ENCODE results near the gene HSH2D. TPM values are rescaled to one million over a fixed set of nuclear protein-coding genes. Genes with fewer than 3 reads are reported as not detected.

The HSH2D gene
- total and polyA plus RNA-seq, 9 of the 15 experiments (the other 6 are each of a cell fraction or from before 2014, with no cell fraction given), result 0.03 to 1.1 (median 0.35) TPM; not detected in 1

GRCh38 chr19:16200038-16201010 lies 56.8 kb downstream of the HSH2D start (continued):
- TF ChIP-seq, protein P1, sequence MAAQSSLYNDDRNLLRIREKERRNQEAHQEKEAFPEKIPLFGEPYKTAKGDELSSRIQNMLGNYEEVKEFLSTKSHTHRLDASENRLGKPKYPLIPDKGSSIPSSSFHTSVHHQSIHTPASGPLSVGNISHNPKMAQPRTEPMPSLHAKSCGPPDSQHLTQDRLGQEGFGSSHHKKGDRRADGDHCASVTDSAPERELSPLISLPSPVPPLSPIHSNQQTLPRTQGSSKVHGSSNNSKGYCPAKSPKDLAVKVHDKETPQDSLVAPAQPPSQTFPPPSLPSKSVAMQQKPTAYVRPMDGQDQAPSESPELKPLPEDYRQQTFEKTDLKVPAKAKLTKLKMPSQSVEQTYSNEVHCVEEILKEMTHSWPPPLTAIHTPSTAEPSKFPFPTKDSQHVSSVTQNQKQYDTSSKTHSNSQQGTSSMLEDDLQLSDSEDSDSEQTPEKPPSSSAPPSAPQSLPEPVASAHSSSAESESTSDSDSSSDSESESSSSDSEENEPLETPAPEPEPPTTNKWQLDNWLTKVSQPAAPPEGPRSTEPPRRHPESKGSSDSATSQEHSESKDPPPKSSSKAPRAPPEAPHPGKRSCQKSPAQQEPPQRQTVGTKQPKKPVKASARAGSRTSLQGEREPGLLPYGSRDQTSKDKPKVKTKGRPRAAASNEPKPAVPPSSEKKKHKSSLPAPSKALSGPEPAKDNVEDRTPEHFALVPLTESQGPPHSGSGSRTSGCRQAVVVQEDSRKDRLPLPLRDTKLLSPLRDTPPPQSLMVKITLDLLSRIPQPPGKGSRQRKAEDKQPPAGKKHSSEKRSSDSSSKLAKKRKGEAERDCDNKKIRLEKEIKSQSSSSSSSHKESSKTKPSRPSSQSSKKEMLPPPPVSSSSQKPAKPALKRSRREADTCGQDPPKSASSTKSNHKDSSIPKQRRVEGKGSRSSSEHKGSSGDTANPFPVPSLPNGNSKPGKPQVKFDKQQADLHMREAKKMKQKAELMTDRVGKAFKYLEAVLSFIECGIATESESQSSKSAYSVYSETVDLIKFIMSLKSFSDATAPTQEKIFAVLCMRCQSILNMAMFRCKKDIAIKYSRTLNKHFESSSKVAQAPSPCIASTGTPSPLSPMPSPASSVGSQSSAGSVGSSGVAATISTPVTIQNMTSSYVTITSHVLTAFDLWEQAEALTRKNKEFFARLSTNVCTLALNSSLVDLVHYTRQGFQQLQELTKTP (IDR thresholded peaks at IDR 0.05; ENCODE audit: low read depth in 1 of 2, partially characterized antibody in 2 of 2), result no peak
- TF ChIP-seq PRPF4 (IDR thresholded peaks at IDR 0.05; ENCODE audit: insufficient read depth, low read depth, low read length, poor library complexity, severe bottlenecking) (no peak), ATF4 (CRISPR knock-in tag; IDR thresholded peaks at IDR 0.05) (no peak), KHSRP (IDR thresholded peaks at IDR 0.05) (no peak), MCM2 (IDR thresholded peaks at IDR 0.05; ENCODE audit: low read depth) (no peak), NRF1 (conservative IDR thresholded peaks at IDR 0.05 in 1 of 2, IDR thresholded peaks at IDR 0.05 in 1 of 2) (no peak), FOXA1 (IDR thresholded peaks at IDR 0.05; ENCODE audit: borderline replicate concordance) (no peak), GTF3C2 (IDR thresholded peaks at IDR 0.05; ENCODE audit: borderline replicate concordance, extremely low read depth, insufficient read length) (no peak)
- TF ChIP-seq, protein P2, sequence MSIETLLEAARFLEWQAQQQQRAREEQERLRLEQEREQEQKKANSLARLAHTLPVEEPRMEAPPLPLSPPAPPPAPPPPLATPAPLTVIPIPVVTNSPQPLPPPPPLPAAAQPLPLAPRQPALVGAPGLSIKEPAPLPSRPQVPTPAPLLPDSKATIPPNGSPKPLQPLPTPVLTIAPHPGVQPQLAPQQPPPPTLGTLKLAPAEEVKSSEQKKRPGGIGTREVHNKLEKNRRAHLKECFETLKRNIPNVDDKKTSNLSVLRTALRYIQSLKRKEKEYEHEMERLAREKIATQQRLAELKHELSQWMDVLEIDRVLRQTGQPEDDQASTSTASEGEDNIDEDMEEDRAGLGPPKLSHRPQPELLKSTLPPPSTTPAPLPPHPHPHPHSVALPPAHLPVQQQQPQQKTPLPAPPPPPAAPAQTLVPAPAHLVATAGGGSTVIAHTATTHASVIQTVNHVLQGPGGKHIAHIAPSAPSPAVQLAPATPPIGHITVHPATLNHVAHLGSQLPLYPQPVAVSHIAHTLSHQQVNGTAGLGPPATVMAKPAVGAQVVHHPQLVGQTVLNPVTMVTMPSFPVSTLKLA (conservative IDR thresholded peaks at IDR 0.05), result no peak

All from K562 (cell line).